ENCODE measurements around the gene ZMYND8. TPM values are rescaled to one million over a fixed set of nuclear protein-coding genes. Genes with fewer than 3 reads are reported as not detected.
"Not testable (repeated sequence)": the region's sequence is repeated elsewhere in the genome, so short reads cannot be mapped to it uniquely, and the experiment has no call there.

The ZMYND8 gene
- total RNA-seq = 18.7 TPM

GRCh38 chr20:47356526-47357295 is at the start of gene ZMYND8:
Gene ZMYND8, minus strand, starts transcription at chr20:47356699. Its CDS starts 29 bp downstream, at chr20:47356670.
- Histone ChIP-seq H3K9me3 (ENCODE audit: low read depth, low read length) (no peaks in the 10 kb centered on the region), H3K4me1 (ENCODE audit: insufficient read depth, low read length) (peaks cover 97% of the 10 kb centered on the region), H3K27me3 (ENCODE audit: insufficient read depth, low read length) (no peaks in the 10 kb centered on the region), H3K4me3 (ENCODE audit: low read length) (peak within 1 kb of the TSS; percentile 37)

GRCh38 chr20:47405775-47406325 is 49.4 kb upstream of the ZMYND8 start:
- Histone ChIP-seq H3K9me3 (ENCODE audit: low read depth, low read length) (no peaks in the 10 kb centered on the region), H3K4me1 (ENCODE audit: insufficient read depth, low read length) (no peaks in the 10 kb centered on the region), H3K27me3 (ENCODE audit: insufficient read depth, low read length) (no peaks in the 10 kb centered on the region), H3K4me3 (ENCODE audit: low read length) (no peak overlapping the region)

DNA sequence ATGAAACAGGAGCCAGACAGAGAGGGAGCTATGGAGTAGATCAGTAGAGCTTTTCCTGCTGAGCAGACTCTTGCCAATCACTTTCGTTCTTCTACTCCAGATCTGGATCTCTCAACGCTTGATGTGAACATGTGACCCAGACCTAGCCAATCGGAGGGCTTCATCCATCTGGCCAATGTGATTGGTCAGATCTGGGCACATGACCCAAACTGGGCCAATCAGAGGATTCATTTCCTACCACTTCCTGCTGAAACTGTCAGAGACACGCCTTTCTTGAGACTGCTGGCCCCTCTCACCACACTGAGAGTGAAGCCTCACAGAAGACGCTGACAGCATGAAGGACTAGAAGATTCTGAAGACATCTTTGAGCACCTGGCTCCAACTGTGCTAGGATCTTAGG is 44.2 kb upstream of the ZMYND8 start:
- Histone ChIP-seq H3K9me3 (ENCODE audit: low read depth, low read length) (no peaks in the 10 kb centered on the region), H3K4me1 (ENCODE audit: insufficient read depth, low read length) (no peaks in the 10 kb centered on the region), H3K27me3 (ENCODE audit: insufficient read depth, low read length) (no peaks in the 10 kb centered on the region), H3K4me3 (ENCODE audit: low read length) (no peak overlapping the region)

DNA sequence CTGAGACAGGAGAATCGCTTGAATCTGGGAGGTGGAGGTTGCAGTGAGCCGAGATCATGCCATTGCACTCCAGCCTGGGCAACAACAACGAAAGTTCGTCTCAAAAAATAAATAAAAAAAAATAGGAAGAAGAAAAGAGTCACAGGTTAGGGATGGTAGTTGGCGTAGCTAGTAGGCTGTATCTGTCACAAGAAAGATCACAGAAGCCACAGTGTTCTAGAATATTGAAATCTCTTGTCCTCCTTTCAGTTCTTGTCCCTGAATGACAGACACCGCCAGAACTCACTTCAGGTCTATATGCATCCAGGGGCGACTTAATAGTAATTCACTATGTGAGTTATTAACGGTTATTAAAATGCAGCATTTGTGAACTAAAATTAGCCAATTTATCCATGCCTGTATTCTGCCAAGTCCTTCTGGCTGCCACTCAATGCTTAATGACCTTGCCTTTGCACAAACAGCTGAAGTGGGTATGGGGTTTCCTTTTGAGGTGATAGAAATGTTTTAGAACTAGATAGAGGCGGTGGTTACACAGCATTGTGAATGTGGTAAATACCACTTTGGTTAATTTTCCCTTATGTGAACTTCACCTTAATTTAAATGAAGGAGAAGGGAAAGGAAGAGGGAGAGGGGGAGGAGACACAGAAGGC is 41.3 kb upstream of the ZMYND8 start:
- Histone ChIP-seq H3K27me3 (ENCODE audit: insufficient read depth, low read length) (no peaks in the 10 kb centered on the region), H3K4me3 (ENCODE audit: low read length) (no peak overlapping the region), H3K9me3 (ENCODE audit: low read depth, low read length) (no peaks in the 10 kb centered on the region), H3K4me1 (ENCODE audit: insufficient read depth, low read length) (peaks cover 2% of the 10 kb centered on the region)

- Histone ChIP-seq H3K27me3 (ENCODE audit: insufficient read depth, low read length) (no peaks in the 10 kb centered on the region), H3K9me3 (ENCODE audit: low read depth, low read length) (no peaks in the 10 kb centered on the region), H3K4me1 (ENCODE audit: insufficient read depth, low read length) (peaks cover 11% of the 10 kb centered on the region), H3K4me3 (ENCODE audit: low read length) (no peak overlapping the region)
Measured at GRCh38 chr20:47396762-47397476, 40.4 kb upstream of the ZMYND8 start.

DNA sequence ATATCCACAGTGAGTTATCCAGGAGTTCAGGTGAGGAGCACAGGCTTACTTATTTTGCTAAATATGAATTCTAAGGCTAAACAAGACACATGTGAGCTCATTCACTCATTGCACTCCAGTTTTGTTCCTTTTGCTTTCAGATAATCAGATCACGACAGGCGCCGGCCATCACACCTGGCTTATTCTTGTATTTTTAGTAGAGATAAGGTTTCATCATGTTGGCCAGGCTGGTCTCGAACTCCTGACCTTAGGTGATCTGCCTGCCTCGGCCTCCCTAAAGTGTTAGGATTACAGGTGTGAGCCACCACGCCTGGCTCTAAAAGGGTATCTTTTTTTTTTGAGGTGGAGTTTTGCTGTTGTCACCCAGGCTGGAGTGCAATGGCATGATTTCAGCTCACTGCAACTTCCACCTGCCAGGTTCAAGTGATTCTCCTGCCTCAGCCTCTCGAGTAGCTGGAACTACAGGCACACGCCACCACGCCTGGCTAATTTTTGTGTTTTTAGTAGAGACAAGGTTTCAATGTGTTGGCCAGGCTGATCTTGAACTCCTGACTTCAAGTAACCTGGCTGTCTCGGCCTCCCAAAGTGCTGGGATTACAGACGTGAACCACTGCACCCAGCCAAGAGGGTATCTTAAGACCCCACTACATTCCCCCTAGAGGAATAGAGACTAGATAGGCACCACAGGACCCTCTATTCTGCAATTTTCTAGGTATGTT is 37.5 kb upstream of the ZMYND8 start:
- not testable (repeated sequence) for H3K4me3 ChIP-seq (ENCODE audit: low read length); H3K9me3 ChIP-seq (ENCODE audit: low read depth, low read length); H3K27me3 ChIP-seq (ENCODE audit: insufficient read depth, low read length)
- H3K4me1 ChIP-seq (ENCODE audit: insufficient read depth, low read length) = peaks cover 21% of the 10 kb centered on the region

GRCh38 chr20:47392721-47393073 is 36.2 kb upstream of the ZMYND8 start:
- no peaks in the 10 kb centered on the region for H3K9me3 ChIP-seq (ENCODE audit: low read depth, low read length)
- no peaks in the 10 kb centered on the region for H3K27me3 ChIP-seq (ENCODE audit: insufficient read depth, low read length)
- no peak overlapping the region for H3K4me3 ChIP-seq (ENCODE audit: low read length)
- peaks cover 21% of the 10 kb centered on the region for H3K4me1 ChIP-seq (ENCODE audit: insufficient read depth, low read length)

DNA sequence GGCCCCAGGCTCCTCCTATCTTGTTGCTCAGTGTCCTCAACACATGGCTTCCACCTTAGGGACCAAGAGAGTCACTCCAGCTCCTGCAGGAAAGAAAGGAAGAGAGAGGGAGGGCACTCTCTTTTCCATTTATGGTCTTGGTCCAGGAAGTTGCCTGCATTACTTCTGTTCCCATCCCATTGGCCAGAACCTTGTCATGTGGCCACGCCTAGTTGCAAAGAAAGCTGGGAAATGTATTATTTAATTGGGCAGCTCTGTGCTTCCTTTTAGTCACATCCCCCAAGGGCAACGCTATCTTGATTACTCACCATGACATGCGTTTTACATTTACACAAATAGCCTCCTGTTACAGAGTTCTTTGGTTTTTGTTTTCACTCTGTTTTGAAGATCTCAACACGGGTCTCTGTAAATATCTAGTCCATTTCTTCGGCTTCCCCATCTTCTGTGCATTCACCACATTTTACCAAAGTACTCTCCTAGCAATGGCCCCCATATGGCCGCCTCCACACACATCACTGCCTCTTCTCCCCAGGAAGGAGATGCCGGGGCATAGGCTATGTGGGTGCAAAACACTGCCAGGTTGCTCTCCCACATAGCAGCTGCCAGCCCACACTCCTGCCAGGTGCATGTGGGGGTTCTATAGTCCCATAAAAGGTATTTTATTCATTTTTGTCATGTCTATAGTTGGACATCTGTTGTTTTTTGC is 35.7 kb upstream of the ZMYND8 start:
- no peaks in the 10 kb centered on the region for H3K9me3 ChIP-seq (ENCODE audit: low read depth, low read length)
- peaks cover 21% of the 10 kb centered on the region for H3K4me1 ChIP-seq (ENCODE audit: insufficient read depth, low read length)
- H3K27me3 ChIP-seq (ENCODE audit: insufficient read depth, low read length) = no peaks in the 10 kb centered on the region
- H3K4me3 ChIP-seq (ENCODE audit: low read length) = no peak overlapping the region

- H3K27me3 ChIP-seq (ENCODE audit: insufficient read depth, low read length) = no peaks in the 10 kb centered on the region
- H3K4me3 ChIP-seq (ENCODE audit: low read length) = no peak overlapping the region
Measured at GRCh38 chr20:47391276-47392010, 34.9 kb upstream of the ZMYND8 start.

DNA sequence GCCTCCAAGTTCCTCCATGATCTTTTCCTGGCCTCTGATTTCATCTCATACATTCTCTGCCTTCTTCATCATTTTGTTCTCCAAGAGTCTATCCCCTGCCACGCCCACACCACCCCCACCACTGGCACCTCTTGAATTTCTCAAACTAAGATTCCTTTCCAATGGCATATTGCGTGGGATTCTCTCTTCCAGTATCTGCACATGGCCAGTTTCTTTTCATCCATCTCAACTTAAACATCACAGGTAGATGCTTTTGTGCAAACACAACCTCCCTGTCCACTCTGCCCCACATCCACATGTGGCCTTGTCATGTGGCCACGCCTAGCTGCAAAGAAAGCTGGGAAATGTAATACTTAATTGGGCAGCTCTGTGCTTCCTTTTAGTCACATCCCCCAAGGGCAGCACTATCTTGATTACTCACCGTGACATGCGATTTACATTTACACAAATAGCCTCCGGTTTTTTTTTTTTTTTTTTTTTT is 33.4 kb upstream of the ZMYND8 start:
- Histone ChIP-seq H3K4me1 (ENCODE audit: insufficient read depth, low read length) (peaks cover 21% of the 10 kb centered on the region), H3K4me3 (ENCODE audit: low read length) (no peak overlapping the region), H3K9me3 (ENCODE audit: low read depth, low read length) (no peaks in the 10 kb centered on the region), H3K27me3 (ENCODE audit: insufficient read depth, low read length) (no peaks in the 10 kb centered on the region)

More at GRCh38 chr20:47391276-47392010, 34.9 kb upstream of the ZMYND8 start:
- Histone ChIP-seq H3K4me1 (ENCODE audit: insufficient read depth, low read length) (peaks cover 21% of the 10 kb centered on the region), H3K9me3 (ENCODE audit: low read depth, low read length) (no peaks in the 10 kb centered on the region)

- H3K9me3 ChIP-seq (ENCODE audit: low read depth, low read length); H3K27me3 ChIP-seq (ENCODE audit: insufficient read depth, low read length); H3K4me3 ChIP-seq (ENCODE audit: low read length): not testable (repeated sequence)
- H3K4me1 ChIP-seq (ENCODE audit: insufficient read depth, low read length) = peaks cover 14% of the 10 kb centered on the region
Measured at GRCh38 chr20:47385968-47386367, 29.5 kb upstream of the ZMYND8 start.

- H3K4me3 ChIP-seq (ENCODE audit: low read length) = no peak overlapping the region
Measured at GRCh38 chr20:47382746-47383415, 26.4 kb upstream of the ZMYND8 start.

GRCh38 chr20:47380481-47380880 is 24.0 kb upstream of the ZMYND8 start:
- H3K27me3 ChIP-seq (ENCODE audit: insufficient read depth, low read length) = no peaks in the 10 kb centered on the region
- H3K9me3 ChIP-seq (ENCODE audit: low read depth, low read length) = no peaks in the 10 kb centered on the region
- no peak overlapping the region for H3K4me3 ChIP-seq (ENCODE audit: low read length)
- peaks cover 8% of the 10 kb centered on the region for H3K4me1 ChIP-seq (ENCODE audit: insufficient read depth, low read length)

More at GRCh38 chr20:47382746-47383415, 26.4 kb upstream of the ZMYND8 start:
- Histone ChIP-seq H3K9me3 (ENCODE audit: low read depth, low read length) (no peaks in the 10 kb centered on the region), H3K27me3 (ENCODE audit: insufficient read depth, low read length) (no peaks in the 10 kb centered on the region), H3K4me1 (ENCODE audit: insufficient read depth, low read length) (peaks cover 8% of the 10 kb centered on the region)

Data from mononuclear cell (primary cell).